Measurements from ENCODE around the gene STIP1.
"Not testable (repeated sequence)": the region's sequence is repeated elsewhere in the genome, so short reads cannot be mapped to it uniquely, and the experiment has no call there.

STIP1 gene

DNA sequence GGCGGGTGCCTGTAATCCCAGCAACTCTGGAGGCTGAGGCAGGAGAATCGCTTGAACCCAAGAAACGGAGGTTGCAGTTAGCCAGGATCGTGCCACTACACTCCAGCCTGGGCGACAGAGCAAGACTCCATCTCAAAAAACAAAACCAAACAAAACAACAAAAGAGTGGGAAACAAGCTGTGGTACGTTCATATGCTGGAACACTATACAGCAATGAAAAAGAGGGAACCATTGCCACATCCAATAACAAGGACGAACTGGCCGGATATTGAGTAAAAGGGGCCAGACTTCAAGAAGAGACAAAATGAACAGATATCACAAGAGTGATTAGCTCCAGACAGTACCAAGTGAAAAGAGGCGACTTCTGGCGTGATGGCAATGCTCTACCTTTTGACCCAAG, 24.9 kb upstream of the STIP1 start:
- no peak for DNase-seq

DNA sequence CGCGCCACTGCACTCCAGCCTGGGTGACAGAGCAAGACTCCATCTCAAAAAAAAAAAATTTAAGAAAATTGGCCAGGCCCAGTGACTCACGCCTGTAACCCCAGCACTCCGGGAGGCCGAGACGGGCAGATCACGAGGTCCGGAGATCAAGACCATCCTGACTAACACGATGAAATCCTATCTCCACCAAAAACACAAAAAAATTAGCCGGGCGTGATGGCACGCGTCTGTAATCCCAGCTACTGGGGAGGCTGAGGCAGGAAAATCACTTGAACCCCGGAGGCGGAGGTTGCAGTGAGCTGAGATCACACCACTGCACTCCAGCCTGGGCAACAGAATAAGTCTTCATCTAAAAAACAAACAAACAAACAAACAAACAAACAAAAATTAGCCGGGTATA, 23.2 kb upstream of the STIP1 start:
- DNase-seq = not testable (repeated sequence)

DNA sequence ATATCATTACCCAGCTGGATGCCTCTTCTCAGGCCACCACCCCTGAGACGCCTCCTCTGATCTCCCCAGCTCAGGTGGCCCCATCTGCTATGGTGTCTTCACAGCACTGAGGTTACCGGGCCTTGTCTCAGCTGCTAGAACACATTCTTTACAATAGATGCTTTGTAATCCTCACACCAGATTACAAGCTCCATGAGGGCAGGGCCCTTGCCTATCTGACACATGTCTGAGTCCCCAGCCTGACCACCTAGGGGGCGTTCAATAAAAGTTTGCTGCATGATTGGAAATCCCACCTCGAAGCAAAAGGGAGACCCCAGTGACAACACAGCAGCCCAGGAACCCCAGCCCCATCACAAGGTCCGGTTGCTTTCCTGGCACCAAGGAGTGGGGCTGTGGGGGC, 22.0 kb upstream of the STIP1 start:
- no peak for DNase-seq

DNA sequence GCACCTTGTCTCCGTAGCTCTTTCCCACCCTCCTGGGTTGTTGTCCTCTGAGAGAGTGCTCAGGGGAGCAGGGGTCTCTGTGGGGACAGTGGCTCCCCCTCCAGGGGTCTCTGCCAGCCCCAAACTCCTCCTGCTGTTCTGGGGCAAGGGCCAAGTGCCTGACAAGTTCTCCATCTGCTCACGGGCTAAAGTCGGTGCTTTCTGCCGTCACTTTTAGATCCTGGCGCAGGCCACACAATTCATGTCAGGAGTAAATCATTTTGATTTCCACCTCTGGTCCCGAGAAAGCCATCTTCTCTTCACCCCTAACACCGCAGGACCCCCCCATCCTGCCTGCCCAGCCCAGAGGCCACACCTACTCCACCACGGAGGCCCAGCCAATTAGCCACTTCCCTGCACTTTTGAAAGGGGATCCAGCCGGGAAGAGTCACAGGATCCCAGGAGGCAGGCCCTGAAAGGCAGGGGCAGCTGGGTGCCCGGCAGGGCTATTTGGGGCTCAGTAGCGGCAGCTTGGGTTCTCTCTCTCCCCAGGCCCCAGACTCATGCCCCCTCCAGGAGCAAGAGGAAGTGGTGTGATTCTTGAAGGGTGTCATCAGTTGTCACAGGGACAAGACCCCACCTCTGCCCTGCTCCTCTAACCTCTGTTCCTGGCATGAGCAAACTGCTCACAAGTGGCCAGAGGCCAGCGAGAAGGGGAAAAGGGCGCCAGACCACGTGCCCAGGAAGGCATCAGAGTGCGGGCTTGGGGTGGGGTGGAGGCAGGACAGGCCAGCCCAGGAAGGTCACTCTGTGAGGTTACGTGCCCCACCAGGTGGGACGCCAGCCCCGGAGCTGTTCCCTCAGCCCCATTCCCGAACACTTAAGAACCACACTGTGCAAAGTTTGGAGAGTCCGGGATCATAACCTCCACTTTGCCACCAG, 21.3 kb upstream of the STIP1 start:
- no peak for DNase-seq

DNA sequence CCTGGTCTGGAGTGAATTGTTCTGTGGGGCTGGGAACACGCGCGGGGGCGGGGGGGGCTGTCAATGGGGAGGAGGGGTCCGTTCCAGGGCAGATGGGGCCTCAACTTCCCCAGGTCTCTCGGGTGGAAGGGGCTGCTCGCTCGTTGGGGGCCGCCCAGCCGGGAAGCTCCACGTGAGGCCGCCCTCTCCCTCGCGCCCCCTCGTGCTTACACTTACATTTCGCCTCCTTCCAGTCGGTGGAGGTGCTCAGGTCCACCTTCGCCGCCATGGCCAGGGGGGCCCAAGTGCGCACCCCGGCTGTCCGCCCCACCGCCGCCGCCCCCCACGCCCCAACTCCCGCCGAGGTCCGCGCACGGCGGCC, 20.5 kb upstream of the STIP1 start:
- no peak for DNase-seq

DNA sequence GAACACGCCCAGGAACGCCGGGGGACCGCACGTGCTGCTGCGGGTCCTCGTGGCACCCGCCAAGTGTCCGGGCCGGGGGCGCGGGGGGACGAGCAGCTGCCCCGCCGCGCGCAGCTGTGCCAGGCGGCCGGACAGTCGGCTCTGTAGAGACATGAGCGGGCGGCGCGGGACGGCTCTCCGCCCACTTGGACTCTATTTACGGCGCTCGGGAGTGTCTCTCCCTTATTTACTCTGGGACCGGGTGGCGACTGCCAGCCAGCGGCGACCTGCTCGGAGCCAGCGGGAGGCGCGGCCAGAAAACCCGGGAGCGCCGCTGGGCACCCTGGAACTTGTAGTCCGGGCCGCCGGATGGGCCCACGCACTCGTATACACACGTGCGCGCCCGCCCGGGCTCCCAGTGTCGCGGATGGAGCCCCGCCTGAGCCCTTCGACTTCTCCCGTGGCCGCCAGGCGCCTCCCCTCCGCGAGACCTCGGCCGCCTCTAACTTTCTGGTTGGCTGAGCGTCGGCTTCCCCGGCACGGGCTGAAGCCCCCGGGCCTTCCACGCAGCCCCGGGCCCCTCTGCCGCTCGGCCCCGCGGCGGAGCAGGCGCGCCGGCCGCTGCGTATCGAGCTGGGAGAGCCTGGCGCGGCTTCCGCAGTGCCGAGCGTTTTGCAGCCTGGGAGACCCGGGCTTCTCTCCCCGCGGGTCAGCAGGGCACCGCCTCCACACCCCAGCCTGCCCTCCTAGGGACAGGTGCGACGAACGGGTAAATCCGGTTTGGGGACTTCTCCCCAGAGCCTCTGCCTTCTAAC, 19.9 kb upstream of the STIP1 start, which contains the start of gene MACROD1:
Gene MACROD1, minus strand, starts transcription at position 272 of the 794 bp plus-strand sequence. Its CDS starts 119 bp downstream, at position 153.
- peak; percentile 61 for DNase-seq

DNA sequence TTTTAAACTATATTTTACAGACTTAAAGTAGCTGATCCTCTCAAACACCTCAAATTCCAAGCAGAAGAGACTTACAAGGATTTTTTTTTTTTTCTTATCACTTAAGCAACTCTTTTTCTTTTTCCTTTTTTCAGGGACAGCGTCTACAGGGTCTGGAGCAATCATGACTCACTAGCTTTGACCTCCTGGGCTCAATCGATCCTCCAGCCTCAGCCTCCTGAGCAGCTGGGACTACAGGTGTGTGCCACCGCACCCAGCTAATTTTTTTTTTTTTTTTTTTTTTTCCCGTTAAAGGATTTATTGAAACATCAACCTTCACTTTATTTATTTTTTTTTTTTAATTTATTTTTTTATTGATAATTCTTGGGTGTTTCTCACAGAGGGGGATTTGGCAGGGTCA, 15.6 kb upstream of the STIP1 start:
- no peak for DNase-seq

DNA sequence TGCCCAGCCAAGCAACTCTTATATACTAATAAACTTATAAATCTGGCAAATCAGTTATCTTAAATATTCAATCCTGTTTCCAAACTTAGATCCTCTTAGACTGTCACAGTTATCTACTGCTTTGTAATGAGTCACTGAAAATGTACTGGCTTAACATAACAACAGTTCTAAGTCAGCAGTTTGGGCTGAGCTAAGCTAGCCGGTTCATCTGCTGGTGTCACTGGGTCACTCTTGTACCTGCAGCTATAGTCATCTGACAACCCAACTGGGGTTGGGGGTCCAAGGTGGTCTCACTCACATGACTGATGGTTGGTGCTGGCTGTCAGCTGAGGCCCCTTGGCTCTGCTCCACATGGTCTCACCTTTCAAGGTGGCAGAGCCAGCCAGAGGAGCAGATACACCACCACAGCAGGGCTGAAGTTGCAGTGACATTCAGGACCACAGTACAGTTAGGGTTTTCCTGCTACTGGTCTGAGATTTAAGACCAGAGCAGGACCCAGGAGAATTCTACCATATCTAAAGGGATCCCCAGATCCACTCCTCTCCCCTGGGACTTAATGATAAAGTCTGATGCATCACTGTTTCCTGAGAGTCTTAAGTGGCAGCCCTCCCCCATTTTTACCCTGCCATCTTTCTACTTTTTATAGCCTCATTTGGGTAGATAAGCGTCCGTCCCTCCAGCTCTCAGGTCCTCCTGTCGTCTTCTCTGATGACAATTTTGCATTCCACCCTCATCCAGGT, 12.2 kb upstream of the STIP1 start:
- DNase-seq = no peak

DNA sequence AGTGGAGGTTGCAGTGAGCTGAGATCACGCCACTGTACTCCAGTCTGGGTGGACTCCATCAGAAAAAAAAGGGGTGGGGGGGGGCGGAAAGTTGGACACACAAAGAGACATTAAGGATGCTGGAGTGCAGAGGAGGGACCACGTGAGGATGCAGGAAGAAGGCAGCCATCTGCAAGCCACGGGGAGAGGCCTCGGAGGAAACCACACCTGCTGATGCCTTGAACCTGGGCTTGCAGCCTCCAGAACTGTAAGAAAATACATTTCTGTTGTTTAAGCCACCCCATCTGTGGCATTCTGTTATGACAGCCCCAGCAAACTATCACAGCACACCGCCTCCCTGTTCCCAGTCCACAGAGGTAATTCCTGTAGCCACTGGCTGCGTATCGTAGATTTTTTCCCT, 9.2 kb upstream of the STIP1 start:
- no peak for DNase-seq

DNA sequence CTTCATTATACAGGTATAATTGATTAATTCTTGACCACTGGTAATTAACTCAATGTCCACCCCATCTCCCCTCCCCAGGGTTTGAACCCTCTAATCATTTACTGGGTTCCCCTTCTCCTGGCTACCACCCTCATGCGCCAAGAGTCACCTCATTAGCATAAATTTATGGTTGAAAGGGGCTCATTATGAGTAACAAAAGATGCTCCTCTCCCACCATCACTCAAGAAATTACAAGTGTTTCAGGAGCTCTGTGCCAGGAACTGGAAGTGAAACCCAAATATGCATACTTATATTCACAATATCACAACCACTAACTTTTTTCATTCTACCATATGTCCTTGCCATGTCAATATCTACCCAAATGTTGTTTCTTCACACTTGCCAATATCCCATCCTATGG, 7.8 kb upstream of the STIP1 start:
- DNase-seq = no peak

DNA sequence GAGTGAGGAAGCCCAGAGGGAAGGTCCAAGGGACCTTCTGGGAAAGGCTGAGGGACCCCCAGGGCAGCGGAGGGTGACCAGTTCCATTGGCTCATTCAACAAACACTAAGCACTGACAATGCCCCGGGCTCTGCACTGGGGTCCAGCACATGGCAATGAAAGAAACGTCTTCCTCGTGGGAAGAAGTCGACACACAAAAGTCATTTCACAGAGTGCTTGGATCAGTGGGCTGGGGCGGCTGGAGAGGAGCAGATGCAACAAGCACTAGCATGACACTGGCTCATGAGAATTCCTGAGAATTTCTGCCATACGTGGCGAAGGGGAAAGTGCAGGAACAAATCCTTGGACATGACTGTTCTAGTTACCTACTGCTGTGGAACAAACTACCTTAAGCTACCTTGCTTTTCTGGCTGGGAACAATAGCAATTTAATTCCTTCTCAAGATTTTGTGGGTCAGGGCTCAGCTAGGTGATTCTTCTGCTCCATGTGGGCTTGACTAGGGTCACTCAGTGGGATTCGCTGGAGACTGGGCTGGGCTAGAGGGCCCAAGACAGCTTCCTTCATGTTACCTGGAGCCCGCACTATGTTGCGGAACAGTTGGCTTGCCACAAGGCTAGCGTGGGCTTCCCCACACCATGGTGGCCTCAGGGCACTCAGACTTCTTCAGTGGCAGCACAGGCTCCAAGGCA, 6.9 kb upstream of the STIP1 start:
- DNase-seq = no peak

DNA sequence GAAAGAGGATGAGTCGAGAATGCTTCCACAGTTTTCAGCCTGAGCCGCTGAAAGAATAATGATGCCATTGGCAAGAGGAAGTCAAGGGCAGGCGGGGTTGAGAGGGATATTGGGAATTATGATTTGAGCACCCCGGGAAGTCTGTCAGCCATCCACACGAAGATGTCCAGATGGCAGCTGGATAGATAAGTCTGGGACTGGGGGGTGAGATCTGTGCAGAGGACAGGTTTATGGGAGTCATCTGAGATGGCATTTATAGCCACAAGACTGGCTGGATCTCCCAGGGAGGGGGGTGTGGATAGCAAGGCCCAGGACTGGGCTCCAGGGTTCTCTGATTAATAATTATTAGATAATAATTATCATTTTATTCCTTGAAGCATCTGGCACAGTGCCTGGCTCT, 5.1 kb upstream of the STIP1 start:
- DNase-seq = no peak

DNA sequence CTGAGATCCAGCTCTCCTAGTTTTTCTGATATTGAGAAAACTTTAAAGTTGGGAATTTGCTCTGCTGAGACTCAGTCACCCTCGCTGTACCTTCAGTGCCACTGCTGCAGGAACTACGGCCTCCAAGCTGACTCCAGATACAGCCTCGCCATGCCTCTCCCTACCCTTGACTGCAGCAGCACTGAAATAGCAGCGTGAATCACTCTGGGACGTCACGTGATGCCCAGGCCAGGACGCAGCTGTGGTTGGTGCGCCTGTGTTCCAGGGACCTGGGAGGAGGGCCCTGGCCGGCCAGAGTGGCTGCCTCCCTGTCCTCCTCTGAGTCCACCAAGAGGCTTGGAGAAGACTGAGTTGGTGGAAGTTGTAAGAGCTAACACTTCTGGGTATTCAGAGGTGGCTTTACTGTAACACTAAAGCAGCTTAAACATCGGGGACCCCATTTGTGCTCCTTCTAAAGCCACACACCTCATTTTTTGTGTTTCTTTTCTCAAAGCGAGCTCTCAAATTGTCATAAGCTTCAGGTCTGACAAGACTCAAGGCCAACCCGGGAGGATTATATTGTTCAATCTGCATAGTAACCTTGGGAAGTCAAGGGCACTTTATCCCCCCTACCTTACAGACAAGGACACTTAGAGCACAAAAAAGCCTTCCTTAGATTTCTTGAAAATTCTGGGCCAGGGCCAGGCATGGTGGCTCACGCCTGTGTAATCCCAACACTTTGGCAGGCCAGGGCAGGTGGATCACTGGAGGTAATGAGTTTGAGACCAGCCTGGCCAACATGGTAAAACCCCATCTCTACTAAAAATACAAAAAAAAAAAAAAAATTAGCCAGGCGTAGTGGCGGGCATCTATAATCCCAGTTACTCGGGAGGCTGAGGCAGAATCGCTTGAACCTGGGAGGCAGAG, 4.2 kb upstream of the STIP1 start:
- no peak for DNase-seq

DNA sequence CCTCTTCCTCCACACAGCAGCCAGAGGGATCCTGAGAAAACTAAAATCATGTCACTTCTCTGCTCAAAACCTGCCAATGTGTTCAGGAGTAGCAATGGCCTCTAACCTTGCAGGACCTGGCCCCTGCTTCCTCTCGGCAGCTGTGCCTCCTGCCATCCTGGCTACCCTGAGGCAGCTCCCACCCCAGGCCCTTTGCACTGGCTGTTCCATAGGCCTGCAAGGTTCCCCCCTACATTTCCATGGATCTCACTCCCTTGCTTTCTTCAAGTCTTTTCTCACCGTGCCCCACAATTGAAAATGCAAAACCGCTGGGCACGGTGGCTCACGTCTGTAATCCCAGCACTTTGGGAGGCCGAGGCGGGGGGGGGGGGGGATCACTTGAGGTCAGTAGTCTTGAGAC, 2.1 kb upstream of the STIP1 start:
- DNase-seq = no peak

DNA sequence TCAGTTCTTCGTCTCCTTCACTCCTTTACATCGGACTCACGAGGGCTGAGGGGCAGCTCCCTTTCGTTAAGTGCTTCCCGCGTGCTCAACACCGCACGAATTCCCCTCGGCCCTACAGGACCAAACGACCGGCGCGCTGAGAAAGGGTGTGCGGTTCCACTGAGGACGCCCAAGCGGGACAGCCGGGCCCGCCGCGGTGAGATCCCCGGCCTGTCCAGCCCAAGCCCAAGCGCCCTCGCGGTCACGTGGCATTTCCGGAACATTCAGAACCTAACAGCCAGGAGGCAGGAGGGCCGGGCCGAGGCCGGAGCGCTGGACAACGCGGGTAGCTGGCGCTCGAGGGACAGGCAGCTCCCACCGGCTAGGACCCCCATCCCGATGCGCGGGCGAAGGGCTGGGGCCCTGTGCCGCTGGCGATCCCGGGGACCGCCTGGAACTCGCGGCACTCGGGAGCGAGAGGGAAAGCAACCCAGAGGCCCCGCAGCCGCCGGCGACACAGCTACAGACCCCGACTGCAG, 737 bp upstream of the STIP1 start:
- no peak for DNase-seq

DNA sequence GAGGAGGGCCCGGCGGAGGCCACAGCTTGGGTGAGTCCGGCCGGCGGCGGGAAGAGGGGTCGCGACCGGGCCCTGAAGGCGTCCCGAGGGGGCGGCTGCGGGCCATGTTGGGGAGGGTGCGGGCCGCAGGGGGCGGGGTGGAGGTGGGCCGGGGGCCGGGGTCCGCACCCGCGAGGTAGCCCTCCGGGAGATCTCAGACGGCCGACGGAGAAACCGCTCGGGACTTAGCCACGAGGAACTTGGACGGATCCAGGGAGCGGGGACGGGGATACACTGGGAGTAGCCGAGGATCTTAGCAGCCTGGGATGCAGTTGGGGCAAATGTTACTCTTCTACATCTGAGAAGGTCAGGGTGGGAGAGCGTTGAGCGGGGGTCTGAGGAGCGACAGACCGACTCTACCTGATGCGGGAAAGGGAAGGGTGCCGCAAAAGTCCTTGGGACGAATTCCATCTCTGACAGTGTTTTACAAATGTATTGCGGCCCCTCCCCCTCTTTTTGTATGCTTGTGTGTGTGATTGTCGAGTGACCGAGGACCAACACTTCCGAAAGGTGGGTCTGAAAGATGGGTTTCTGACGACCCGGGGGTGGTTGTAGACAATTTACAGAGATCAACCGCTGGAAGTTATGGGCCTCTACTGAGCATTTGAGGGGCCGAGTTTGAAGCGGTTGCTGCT, 658 bp downstream of the STIP1 start:
- no peak for DNase-seq

DNA sequence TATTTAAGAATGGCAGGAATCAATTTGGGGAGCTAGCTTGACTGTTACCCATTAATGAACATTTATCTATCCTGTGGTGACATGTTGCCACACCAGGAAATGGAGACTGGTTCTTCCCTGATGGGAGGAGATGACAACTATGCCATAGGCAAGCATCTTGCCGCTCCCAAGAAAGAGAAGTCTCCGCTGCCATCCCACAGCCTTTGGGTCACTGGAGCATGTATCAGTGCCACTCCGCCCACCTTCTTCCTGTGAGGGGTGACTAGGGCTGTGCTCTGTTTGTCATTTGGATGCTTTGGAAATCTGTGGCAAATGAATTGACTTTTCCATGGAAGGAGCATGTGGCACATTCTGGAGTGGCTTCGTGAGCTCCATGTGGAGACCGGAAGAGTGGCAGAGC, 6.5 kb downstream of the STIP1 start:
- no peak for DNase-seq

DNA sequence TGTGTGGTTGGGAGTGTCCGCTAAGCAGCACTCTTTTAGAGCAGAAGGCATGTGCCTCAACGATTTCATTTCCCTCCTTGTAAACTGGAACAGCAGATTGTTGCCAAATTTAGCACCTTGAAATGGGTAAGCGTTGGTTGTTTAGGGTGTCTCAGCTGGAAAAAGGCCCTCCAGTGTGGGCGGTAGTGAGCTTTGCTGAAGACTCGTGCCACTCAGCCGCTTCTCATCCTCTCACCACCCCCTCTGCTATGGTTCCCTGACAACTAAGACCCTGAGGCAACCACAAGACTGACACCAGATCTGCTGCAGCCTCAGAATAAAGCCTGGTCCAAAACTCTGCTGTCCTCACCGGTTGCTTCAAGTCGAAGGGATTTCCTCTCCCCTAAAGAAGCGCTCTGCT, 10.7 kb downstream of the STIP1 start:
- no peak for DNase-seq

DNA sequence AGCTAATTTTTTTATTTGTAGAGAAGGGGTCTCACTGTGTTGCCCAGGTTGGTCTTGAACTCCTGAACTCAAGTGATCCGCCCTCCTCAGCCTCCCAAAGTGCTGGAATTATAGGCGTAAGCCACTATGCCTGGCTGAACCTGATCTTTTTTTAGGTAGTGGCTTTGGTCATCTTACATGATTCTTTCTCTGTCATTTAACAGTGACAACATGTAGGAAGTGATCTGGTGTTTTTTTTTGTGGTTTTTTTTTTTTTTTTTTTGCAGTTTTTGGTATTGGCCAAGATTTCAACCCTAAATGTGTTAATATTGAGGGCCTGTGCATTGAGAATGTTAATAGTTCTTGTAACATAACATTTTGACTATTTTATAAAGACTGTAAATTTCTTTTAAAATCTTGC, 12.5 kb downstream of the STIP1 start:
- DNase-seq = no peak

DNA sequence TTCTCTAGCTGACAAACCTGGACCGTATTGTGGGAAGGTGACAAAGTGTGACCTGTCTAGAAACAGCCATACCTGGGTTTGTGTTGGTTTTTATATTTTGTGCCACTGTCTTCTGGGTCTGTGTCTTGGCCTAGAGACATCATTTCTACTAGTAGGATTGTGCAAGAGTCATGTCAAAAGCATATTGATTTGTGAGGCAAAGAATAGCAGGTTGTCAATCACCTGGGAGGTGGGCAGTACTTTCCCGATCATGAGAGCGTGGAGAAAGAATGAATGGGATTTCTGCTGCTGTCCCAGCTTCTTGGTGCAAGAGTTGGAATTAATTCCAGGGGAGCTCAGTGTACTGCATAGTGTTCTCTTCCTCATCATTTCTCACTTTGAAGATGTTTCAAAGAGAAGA, 15.6 kb downstream of the STIP1 start:
- no peak for DNase-seq

DNA sequence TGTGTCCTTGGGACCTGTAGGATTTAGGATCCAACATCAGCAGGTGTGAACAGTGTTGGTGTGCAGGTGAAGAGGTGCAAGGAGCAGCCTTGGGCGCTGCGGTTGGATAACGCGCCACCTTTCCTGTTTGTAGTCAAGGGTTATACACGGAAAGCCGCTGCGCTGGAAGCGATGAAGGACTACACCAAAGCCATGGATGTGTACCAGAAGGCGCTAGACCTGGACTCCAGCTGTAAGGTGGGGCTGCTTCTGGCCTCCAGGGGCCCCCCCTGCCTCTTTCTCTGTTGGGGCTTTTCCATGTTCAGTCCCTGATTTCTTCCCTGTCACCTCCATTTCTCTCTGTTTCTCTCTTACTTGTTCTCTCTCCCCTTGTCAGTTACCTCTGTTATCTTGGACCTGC, 17.0 kb downstream of the STIP1 start:
- no peak for DNase-seq
